Measurements from ENCODE around the gene PPP1R3G. TPM values are rescaled to one million over a fixed set of nuclear protein-coding genes. Genes with fewer than 3 reads are reported as not detected.

The PPP1R3G gene
- total RNA-seq, 1 experiment from 2014 or later, result not detected

DNA sequence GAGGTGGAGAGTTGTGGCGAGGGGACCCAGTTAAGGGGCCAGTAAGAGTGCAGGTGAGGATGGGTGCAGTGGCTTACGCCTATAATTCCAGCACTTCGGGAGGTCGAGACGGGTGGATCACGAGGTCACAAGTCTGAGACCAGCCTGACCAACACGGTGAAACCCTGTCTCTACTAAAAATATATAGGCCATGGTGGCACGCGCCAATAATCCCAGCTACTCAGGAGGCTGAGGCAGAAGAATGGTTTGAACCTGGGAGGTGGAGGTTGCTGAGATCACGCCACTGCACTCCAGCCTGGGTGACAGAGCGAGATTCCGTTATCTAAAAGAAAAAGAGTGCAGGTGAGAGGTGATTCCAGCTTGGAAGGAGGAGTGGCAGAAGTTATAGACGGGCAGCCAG lies 28.0 kb downstream of the PPP1R3G start:
- H3K18ac ChIP-seq (ENCODE audit: insufficient read length, low read depth, low read length), result no peak overlapping the region
- H3K4ac ChIP-seq (ENCODE audit: low read depth, low read length), result no peak overlapping the region
- no peak overlapping the region for H2BK120ac ChIP-seq (ENCODE audit: low read depth, low read length, poor library complexity, severe bottlenecking)
- H3K23me2 ChIP-seq (ENCODE audit: insufficient read length, low read depth, low read length, poor library complexity, severe bottlenecking), result no peaks in the 10 kb centered on the region
- no peak overlapping the region for H2BK15ac ChIP-seq (ENCODE audit: low read depth, low read length)
- DNase-seq, result no peak
- no peak overlapping the region for H3K14ac ChIP-seq (ENCODE audit: insufficient read depth, low read length)
- TF ChIP-seq CTCF (conservative IDR thresholded peaks at IDR 0.05), result no peak
- no peaks in the 10 kb centered on the region for H3K79me1 ChIP-seq (ENCODE audit: insufficient read depth, low read depth, low read length, poor library complexity, severe bottlenecking)
- Mint-ChIP-seq H3K9me3 (no peaks in the 10 kb centered on the region), H3K4me3 (no peak overlapping the region), H3K36me3 (ENCODE audit: insufficient read depth in 1 of 3, low read depth in 3 of 3) (peaks cover 0 to 8% (median 2%) of the 10 kb centered on the region in 3 experiments; a peak in 2 of 7 replicates), H3K27ac (no peak overlapping the region; a peak in 1 of 7 replicates), H3K27me3 (ENCODE audit: low read depth) (0 out of 2 replicates have a peak, but pooled peaks cover 2% of the 10 kb centered on the region), H3K4me1 (no peaks in the 10 kb centered on the region)
- no peak overlapping the region for H4K91ac ChIP-seq (ENCODE audit: insufficient read length, low read depth, low read length)
- no peak overlapping the region for H2AFZ ChIP-seq (ENCODE audit: low read length)
- H3K4me1 ChIP-seq (ENCODE audit: insufficient read depth, low read length), result no peaks in the 10 kb centered on the region
- H3K9ac ChIP-seq (ENCODE audit: extremely low read depth, insufficient read length, low read length), result no peak overlapping the region
- no peak overlapping the region for H3K56ac ChIP-seq (ENCODE audit: insufficient read length, low read depth, low read length)
- no peak overlapping the region for H3K27ac ChIP-seq (ENCODE audit: insufficient read length, low read depth, low read length)
- H2BK20ac ChIP-seq (ENCODE audit: low read depth, low read length, poor library complexity, severe bottlenecking), result no peak overlapping the region
- H3K23ac ChIP-seq (ENCODE audit: insufficient read length, low read depth, low read length), result no peak overlapping the region
- no peaks in the 10 kb centered on the region for H3K27me3 ChIP-seq (ENCODE audit: insufficient read depth, low read length)
- no peak overlapping the region for H2BK5ac ChIP-seq (ENCODE audit: insufficient read length, low read length)
- no peak overlapping the region for H3K4me2 ChIP-seq (ENCODE audit: insufficient read depth, insufficient read length, low read length)
- no peak overlapping the region for H2BK12ac ChIP-seq (ENCODE audit: insufficient read length, low read depth, low read length)
- no peak overlapping the region for H4K8ac ChIP-seq (replicated peaks; ENCODE audit: insufficient read length, low read depth, low read length)
- H3T11ph ChIP-seq (ENCODE audit: low read length), result no peak overlapping the region
- H3K79me2 ChIP-seq (ENCODE audit: insufficient read depth, low read length), result no peaks in the 10 kb centered on the region
- H4K20me1 ChIP-seq (ENCODE audit: control insufficient read depth, insufficient read depth, insufficient read length), result no peaks in the 10 kb centered on the region
- no CpG with 5 or more reads among the region's 13 CpGs for WGBS (ENCODE audit: extremely low coverage, insufficient read length, low lambda C conversion rate)
- H2AK5ac ChIP-seq (ENCODE audit: insufficient read length, low read length), result no peak overlapping the region
- no peak overlapping the region for H4K5ac ChIP-seq (ENCODE audit: insufficient read length, low read depth, low read length)
- H3K9me3 ChIP-seq (ENCODE audit: control insufficient read depth, low read depth, low read length), result no peaks in the 10 kb centered on the region
